Measurements from ENCODE around the gene PFDN6.

PFDN6 gene

GRCh38 chr6:33333666-33334065 is 44.3 kb downstream of the PFDN6 start:
- Histone ChIP-seq H3K4me2 (ENCODE audit: low read depth, low read length) (no peak overlapping the region), H3K79me2 (ENCODE audit: low read length) (no peaks in the 10 kb centered on the region), H3K9ac (ENCODE audit: low read length) (no peak overlapping the region), H3K27ac (ENCODE audit: low read length) (no peak overlapping the region), H2AFZ (ENCODE audit: low read length) (no peak overlapping the region), H4K20me1 (ENCODE audit: insufficient read depth, low read length) (no peaks in the 10 kb centered on the region), H3K4me1 (ENCODE audit: low read length) (no peaks in the 10 kb centered on the region), H3K36me3 (replicated peaks; ENCODE audit: insufficient read depth, low read length) (no peaks in the 10 kb centered on the region), H3K9me3 (replicated peaks; ENCODE audit: insufficient read depth, low read length) (no peaks in the 10 kb centered on the region), H3K4me3 (ENCODE audit: low read length) (no peak overlapping the region), H3K27me3 (replicated peaks; ENCODE audit: insufficient read depth, low read length) (no peaks in the 10 kb centered on the region), H3K9me2 (replicated peaks; ENCODE audit: insufficient read depth, low read length) (no peaks in the 10 kb centered on the region), H3F3A (ENCODE audit: insufficient read depth, low read length) (no peaks in the 10 kb centered on the region)
- DNase-seq, result no peak
- no peak for TF ChIP-seq CTCF (IDR thresholded peaks at IDR 0.05; ENCODE audit: low read length)
- TF ChIP-seq EZH2phosphoT487 (IDR thresholded peaks at IDR 0.05; ENCODE audit: low read length), result no peak
- TF ChIP-seq EZH2 (optimal IDR thresholded peaks at IDR 0.05; ENCODE audit: low read depth, low read length), result no peak

- H4K20me1 ChIP-seq (ENCODE audit: insufficient read depth, low read length), result no peaks in the 10 kb centered on the region
- TF ChIP-seq EZH2phosphoT487 (IDR thresholded peaks at IDR 0.05; ENCODE audit: low read length) (no peak), EZH2 (optimal IDR thresholded peaks at IDR 0.05; ENCODE audit: low read depth, low read length) (no peak), CTCF (IDR thresholded peaks at IDR 0.05; ENCODE audit: low read length) (no peak)
- H3K9me3 ChIP-seq (replicated peaks; ENCODE audit: insufficient read depth, low read length), result no peaks in the 10 kb centered on the region
- no peaks in the 10 kb centered on the region for H3K9me2 ChIP-seq (replicated peaks; ENCODE audit: insufficient read depth, low read length)
- H3K9ac ChIP-seq (ENCODE audit: low read length), result no peak overlapping the region
- no peaks in the 10 kb centered on the region for H3F3A ChIP-seq (ENCODE audit: insufficient read depth, low read length)
- H3K4me1 ChIP-seq (ENCODE audit: low read length), result no peaks in the 10 kb centered on the region
- H3K4me3 ChIP-seq (ENCODE audit: low read length), result no peak overlapping the region
- H2AFZ ChIP-seq (ENCODE audit: low read length), result no peak overlapping the region
- DNase-seq, result no peak
- no peaks in the 10 kb centered on the region for H3K27me3 ChIP-seq (replicated peaks; ENCODE audit: insufficient read depth, low read length)
- H3K4me2 ChIP-seq (ENCODE audit: low read depth, low read length), result no peak overlapping the region
- no peak overlapping the region for H3K27ac ChIP-seq (ENCODE audit: low read length)
- H3K79me2 ChIP-seq (ENCODE audit: low read length), result no peaks in the 10 kb centered on the region
- no peaks in the 10 kb centered on the region for H3K36me3 ChIP-seq (replicated peaks; ENCODE audit: insufficient read depth, low read length)
Measured at GRCh38 chr6:33335916-33336315, 46.5 kb downstream of the PFDN6 start.

GRCh38 chr6:33336495-33336894 is 47.1 kb downstream of the PFDN6 start:
- Histone ChIP-seq H3K9ac (ENCODE audit: low read length) (no peak overlapping the region), H3K4me1 (ENCODE audit: low read length) (no peaks in the 10 kb centered on the region), H4K20me1 (ENCODE audit: insufficient read depth, low read length) (no peaks in the 10 kb centered on the region), H3F3A (ENCODE audit: insufficient read depth, low read length) (no peaks in the 10 kb centered on the region), H3K27ac (ENCODE audit: low read length) (no peak overlapping the region), H3K9me2 (replicated peaks; ENCODE audit: insufficient read depth, low read length) (no peaks in the 10 kb centered on the region), H2AFZ (ENCODE audit: low read length) (no peak overlapping the region), H3K36me3 (replicated peaks; ENCODE audit: insufficient read depth, low read length) (no peaks in the 10 kb centered on the region), H3K4me3 (ENCODE audit: low read length) (no peak overlapping the region), H3K27me3 (replicated peaks; ENCODE audit: insufficient read depth, low read length) (no peaks in the 10 kb centered on the region), H3K79me2 (ENCODE audit: low read length) (no peaks in the 10 kb centered on the region), H3K9me3 (replicated peaks; ENCODE audit: insufficient read depth, low read length) (no peaks in the 10 kb centered on the region), H3K4me2 (ENCODE audit: low read depth, low read length) (no peak overlapping the region)
- DNase-seq, result no peak
- TF ChIP-seq EZH2 (optimal IDR thresholded peaks at IDR 0.05; ENCODE audit: low read depth, low read length) (no peak), CTCF (IDR thresholded peaks at IDR 0.05; ENCODE audit: low read length) (no peak), EZH2phosphoT487 (IDR thresholded peaks at IDR 0.05; ENCODE audit: low read length) (no peak)

Data from MM.1S (cell line).